Progenitor cell of endocrine pancreas (in vitro differentiated cells): ENCODE results near the gene PNCK. TPM values are rescaled to one million over a fixed set of nuclear protein-coding genes. Genes with fewer than 3 reads are reported as not detected.
"Not testable (repeated sequence)": the region's sequence is repeated elsewhere in the genome, so short reads cannot be mapped to it uniquely, and the experiment has no call there.

Source experiments
- DNase-seq: peaks from one replicate; pipeline ENCODE4 v3.0.0; 2021; ENCODE audit warnings: low spot score; ENCODE audit not compliant: unreplicated experiment
- H3K27ac Mint-ChIP-seq: 2 replicates; pipeline ENCODE4 v1.8.0; 2021; ENCODE audit warnings: mild to moderate bottlenecking, moderate library complexity, mixed read lengths
- H3K27me3 Mint-ChIP-seq: 2 replicates; pipeline ENCODE4 v1.8.0; 2021; ENCODE audit warnings: mixed read lengths
- H3K36me3 Mint-ChIP-seq: 2 replicates; pipeline ENCODE4 v1.8.0; 2022; ENCODE audit warnings: mixed read lengths; ENCODE audit not compliant: insufficient read depth
- H3K4me1 Mint-ChIP-seq: 2 replicates; pipeline ENCODE4 v1.8.0; 2021; ENCODE audit warnings: low read depth, mixed read lengths
- H3K4me3 Mint-ChIP-seq: 2 replicates; pipeline ENCODE4 v1.8.0; 2021; ENCODE audit warnings: low read depth, mild to moderate bottlenecking, moderate library complexity, mixed read lengths
- H3K9me3 Mint-ChIP-seq: 2 replicates; pipeline ENCODE4 v1.8.0; 2021; ENCODE audit warnings: low read depth, mixed read lengths
- CTCF ChIP-seq: fragments of 200-600 bp; sonication (generic); IDR thresholded peaks from one replicate; pipeline ENCODE4 v1.5.0; 2021; ENCODE audit warnings: antibody characterized with exemption, mild to moderate bottlenecking; ENCODE audit not compliant: unreplicated experiment
- total RNA-seq: library from RNA; stranded (reverse); gene quantifications from 2 replicates; pipeline ENCODE4 v1.2.1, GENCODE V29; 2021

PNCK gene
- total RNA-seq, 1 donor from 2014 or later, result 6.1 TPM

GRCh38 chrX:153706799-153707198 lies 33.2 kb upstream of the PNCK start:
- Mint-ChIP-seq H3K36me3 (peaks cover 5% of the 10 kb centered on the region), H3K4me1 (peaks cover 1% of the 10 kb centered on the region), H3K9me3 (peaks cover 7% of the 10 kb centered on the region), H3K27ac (peak overlapping the region; percentile 67), H3K27me3 (no peaks in the 10 kb centered on the region), H3K4me3 (no peak overlapping the region)
- TF ChIP-seq CTCF, result no peak
- DNase-seq, result no peak

- H3K4me1 Mint-ChIP-seq, DNase-seq, H3K36me3 Mint-ChIP-seq, H3K27ac Mint-ChIP-seq, H3K27me3 Mint-ChIP-seq, H3K4me3 Mint-ChIP-seq, H3K9me3 Mint-ChIP-seq: not testable (repeated sequence)
Measured at GRCh38 chrX:153705403-153706060, 31.9 kb upstream of the PNCK start.

GRCh38 chrX:153704631-153705402 lies 31.2 kb upstream of the PNCK start:
- not testable (repeated sequence) for H3K27me3 Mint-ChIP-seq, H3K4me3 Mint-ChIP-seq, H3K27ac Mint-ChIP-seq, H3K36me3 Mint-ChIP-seq, H3K9me3 Mint-ChIP-seq, H3K4me1 Mint-ChIP-seq, DNase-seq

GRCh38 chrX:153704021-153704526 lies 30.5 kb upstream of the PNCK start:
- no peak overlapping the region for H3K4me3 Mint-ChIP-seq
- H3K36me3 Mint-ChIP-seq, result peaks cover 1% of the 10 kb centered on the region
- H3K27ac Mint-ChIP-seq, result no peak overlapping the region

GRCh38 chrX:153703036-153703370 lies 29.4 kb upstream of the PNCK start:
- Mint-ChIP-seq H3K36me3 (peaks cover 4% of the 10 kb centered on the region), H3K27me3 (no peaks in the 10 kb centered on the region), H3K4me1 (no peaks in the 10 kb centered on the region), H3K9me3 (peaks cover 5% of the 10 kb centered on the region), H3K4me3 (no peak overlapping the region), H3K27ac (no peak overlapping the region)
- no peak for DNase-seq
- no peak for TF ChIP-seq CTCF

More at GRCh38 chrX:153704021-153704526, 30.5 kb upstream of the PNCK start:
- Mint-ChIP-seq H3K27me3 (no peaks in the 10 kb centered on the region), H3K4me1 (peaks cover 1% of the 10 kb centered on the region), H3K9me3 (peaks cover 5% of the 10 kb centered on the region)
- no peak for DNase-seq
- no peak for TF ChIP-seq CTCF

- no peak overlapping the region for H3K27ac Mint-ChIP-seq
- peaks cover 4% of the 10 kb centered on the region for H3K36me3 Mint-ChIP-seq
- H3K4me1 Mint-ChIP-seq, result no peaks in the 10 kb centered on the region
- no peak for DNase-seq
- peaks cover 5% of the 10 kb centered on the region for H3K9me3 Mint-ChIP-seq
- TF ChIP-seq CTCF, result no peak
- no peaks in the 10 kb centered on the region for H3K27me3 Mint-ChIP-seq
- H3K4me3 Mint-ChIP-seq, result no peak overlapping the region
Measured at GRCh38 chrX:153702336-153703035, 28.9 kb upstream of the PNCK start.
